ENCODE results near the gene TRIM44.
A peak's percentile ranks its signal among the peaks of the same experiment; 100 is the strongest.
"Not testable (repeated sequence)": the region's sequence is repeated elsewhere in the genome, so short reads cannot be mapped to it uniquely, and the experiment has no call there.

TRIM44 gene

DNA sequence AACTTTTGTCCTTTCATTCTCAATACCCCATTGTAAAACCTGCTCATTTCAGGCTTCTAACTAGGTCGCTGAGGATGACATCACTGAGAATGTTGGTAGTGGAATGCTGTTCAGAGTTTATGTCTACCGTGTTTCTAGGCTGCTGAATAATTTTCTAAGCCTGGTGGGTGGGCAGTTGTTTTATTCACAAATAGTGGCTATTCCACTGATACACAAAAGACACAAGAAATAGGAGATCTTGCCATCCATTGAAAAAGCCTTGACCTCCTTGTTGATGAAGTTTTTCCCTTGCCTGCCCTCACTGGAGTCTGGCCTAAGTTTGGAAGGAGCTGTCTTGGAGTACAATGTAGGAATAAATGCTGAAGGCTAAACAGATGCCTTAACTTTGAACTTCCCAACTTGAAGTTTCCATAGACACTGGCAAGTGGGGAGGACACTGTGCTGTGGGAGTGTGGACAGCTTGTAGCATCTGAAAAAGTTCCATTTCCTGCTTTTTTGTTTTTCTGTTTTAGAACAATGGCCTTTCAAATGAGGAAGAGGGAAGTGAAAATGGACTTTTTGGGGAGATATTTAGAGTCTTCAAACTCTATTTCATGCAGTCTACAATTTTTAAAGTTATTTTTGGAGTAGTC lies 59.2 kb downstream of the TRIM44 start:
- DNase-seq, result no peak

DNA sequence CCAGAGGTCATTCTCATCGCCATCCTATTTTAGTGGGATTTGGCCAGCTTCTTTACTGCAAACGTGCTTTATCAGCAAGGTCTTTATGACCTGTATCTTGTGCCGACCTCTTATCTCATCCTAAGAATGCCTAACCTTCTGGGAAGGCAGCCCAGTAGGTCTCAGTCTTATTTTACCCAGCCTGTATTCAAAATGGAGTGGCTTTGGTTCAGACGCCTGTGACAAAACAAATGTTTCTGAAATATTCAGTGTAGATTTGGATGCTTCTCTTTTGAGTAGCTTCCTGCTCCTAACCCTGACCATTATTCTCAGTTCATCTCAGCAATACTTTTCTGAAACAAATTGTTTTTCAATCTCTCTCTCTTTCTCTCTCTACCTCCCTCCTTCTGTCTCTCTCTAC lies 60.1 kb downstream of the TRIM44 start:
- no peak for DNase-seq

DNA sequence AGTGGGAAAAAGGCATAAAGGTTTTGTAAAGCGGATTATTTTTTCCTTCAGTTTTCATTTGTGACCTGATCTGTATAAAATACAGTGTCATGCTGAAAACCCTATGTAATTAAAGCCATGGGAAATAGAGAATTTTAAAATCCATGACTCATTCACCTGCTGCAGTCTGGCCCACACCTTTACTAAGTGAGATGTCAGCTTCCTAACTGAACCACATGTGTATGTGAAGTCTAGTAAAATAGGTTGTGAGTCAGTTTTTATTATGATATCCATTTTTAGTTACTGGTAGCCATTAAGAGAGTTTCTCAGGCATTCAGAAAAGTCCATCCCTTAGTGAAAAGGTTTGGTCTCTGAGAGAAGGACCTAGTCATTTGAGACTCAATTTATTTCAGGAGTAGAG lies 60.9 kb downstream of the TRIM44 start:
- no peak for DNase-seq

DNA sequence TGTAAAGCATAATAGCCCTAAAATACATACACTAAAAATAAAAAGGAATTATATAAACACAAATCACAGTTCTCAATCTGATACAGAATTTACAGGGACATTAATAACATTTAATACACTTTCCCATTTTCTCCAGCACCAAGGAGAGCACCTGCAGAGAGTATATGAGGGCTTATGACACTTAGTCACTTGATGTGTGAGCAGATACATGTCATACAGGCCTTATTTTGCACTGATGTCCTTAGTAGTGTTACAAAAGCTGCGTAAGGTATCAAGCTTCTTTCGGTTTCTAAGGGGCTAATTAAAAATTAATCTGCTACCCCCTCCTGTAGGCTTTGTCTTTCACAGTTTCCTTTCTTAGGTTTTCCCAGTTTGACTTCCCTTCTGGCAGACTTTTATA lies 61.3 kb downstream of the TRIM44 start:
- no peak for DNase-seq

DNA sequence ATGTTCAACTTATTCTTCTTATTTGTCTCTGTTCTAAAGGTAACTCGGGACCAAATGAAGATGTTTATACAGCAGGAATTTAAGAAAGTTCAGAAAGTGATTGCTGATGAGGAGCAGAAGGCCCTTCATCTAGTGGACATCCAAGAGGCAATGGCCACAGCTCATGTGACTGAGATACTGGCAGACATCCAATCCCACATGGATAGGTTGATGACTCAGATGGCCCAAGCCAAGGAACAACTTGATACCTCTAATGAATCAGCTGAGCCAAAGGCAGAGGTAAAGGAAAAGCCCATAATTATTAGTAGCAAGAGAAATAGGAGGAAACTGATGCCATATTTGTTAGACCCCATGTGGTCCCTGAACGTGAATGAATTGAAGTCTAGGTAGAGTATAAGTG lies 63.3 kb downstream of the TRIM44 start:
- peak; percentile 40 for DNase-seq

DNA sequence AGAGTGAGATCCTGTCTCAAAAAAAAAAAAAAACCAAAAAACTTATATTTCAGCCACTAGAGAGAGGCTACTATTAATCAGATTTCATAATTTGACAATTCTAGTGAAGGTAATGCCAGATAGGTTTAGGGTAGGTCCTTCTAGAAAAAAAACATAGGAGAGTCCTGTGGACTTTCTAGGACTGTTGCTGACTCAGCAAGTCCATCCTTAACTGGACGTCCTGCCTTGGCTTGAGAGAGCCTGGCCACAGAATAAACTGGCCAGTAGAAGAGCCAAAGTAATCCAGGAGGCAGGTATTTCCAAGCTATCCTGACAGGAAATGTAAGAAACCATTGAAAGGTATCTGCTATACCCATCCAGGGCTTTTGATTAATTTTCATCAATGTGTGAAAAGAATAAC lies 64.6 kb downstream of the TRIM44 start:
- DNase-seq, result no peak

DNA sequence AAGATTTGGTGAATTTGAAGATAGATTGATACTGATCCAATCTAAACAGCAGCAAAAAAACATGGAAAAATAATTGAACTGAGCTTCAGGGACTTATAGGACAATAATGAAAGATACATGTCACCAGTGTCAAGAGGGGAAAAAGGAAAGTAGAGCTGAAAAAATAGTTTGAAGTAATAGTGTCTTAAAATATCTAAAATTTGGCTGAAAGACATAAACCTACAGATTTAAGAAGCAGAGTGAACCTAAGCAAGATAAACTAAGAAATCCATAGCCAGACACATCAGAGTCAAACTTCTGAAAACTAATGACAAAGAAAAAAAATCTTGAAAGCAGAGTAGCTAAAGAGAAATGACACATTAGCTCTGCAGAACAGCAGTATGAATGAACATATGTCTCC lies 67.7 kb downstream of the TRIM44 start:
- no peak for DNase-seq

DNA sequence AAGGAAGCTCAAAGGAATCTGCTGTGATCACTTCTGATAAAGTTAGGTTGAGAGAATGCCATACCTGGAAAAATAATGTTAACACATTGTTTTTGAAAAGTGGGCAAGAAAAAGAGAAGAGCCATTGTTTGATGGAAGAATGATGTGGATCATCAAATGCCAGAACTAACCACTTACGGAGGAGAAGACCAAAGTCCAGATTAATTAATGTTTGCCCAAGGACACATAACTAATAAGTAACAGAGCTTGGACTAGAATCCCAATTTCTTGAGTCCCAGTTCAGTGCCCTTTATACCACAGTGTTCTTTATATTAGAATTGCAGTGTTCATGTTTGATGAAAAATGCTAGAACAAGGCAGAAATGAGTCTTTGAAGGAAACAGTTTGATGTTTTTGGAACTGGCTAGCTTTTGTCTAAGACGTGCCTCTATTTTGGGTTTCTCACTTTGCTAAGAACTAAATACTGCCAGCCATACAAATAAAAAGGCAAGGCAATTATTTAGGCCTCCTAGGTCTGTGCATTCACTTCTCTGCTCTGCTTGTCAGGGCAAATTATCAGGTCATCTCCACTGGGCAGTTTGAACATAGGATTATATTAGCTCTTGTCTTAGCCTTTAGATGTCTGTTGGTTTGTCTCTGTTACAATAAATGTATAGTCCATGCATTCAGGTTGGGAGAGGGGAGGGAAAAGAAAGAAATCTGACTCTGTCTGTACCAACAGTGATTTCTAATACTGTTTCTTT lies 72.3 kb downstream of the TRIM44 start:
- DNase-seq, result no peak

DNA sequence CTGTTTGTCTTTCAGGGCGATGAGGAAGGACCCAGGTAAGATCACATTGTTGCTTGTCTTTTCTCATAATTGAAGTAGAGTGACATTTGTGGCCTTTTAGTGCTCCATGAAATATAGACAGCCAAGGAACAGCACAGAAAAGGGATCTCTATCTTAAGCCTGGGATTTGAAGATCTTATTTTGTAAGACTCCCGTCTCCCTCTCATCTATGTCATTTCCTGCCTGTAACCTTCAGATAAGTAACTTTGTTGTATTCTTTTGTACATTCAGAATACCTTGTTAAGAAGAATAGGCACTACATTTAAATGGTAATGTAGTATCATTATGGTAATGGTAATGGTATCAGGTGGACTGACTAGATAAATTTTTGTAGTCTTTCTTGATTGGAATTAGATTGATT lies 72.8 kb downstream of the TRIM44 start:
- DNase-seq, result peak; percentile 4

DNA sequence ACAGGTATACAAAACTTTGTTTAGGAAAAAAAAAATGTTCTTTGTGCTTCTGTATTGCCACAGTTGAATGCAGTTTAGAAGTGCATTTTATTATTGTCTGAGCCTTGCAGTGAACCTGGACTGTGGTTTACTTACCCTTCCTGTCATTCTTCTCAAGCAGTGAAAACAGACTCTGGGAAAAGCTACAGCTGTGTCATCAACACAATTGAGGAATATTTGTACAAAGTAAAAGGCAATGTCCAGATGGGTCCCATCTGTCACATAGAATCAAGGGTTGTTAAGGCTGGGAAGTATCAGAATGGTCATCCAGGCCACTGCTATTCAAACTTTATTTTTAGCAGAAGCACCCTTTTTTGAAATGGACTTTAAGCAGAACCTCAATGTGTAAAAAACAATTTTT lies 73.3 kb downstream of the TRIM44 start:
- DNase-seq, result peak; percentile 82

DNA sequence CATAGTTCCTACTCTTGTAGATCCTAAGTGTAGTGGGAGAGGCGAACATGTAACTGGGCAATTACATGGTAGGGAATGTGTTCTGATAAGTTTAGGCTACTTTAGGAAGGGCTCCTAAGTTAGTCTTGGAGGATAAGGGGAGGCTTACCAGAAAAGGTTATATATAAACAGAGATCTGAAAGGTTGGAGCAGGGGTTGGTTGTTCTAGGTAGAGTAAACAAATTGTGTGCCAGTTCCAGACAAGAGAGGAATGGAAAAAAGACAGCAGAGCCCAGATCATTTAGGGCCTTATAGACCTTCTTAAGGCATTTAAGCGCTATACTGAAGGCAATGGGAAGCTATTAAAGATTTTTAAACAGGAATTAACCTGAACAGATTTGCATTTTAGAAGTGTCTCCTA lies 74.4 kb downstream of the TRIM44 start:
- no peak for DNase-seq

DNA sequence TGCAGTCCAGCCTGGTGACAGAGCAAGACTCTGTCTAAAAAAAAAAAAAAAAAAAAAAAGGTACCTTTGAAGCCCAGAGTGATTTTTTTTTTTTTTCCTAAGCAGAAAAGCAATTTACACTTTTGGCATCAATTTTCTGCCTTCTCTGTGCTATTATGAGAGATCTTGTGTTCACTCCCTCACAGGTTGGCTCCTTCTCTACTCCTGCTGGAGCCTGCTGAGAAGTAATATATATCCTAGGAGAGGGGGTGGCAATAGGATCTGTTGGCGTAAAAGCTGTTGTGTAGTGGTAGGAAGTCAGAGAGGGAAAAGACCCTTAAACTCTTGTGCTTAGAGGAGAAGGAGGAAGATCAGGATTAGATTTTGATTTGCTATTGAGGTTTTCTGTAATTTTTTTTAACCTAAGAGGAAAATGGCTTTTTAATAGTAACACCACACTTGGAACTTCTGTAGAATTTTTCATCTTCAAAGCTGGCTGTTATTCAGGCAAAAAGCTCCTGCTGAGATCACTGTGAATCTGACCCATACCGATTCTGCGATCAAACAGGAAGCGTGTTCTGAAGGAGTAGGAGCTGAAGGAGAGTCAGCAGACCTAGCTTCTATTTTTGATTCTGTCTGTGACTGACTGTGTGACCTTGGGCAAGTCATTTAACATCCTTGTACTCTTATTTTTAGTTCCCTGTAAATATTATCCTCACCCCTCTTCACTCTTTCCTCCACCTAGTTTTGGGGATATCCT lies 77.7 kb downstream of the TRIM44 start:
- DNase-seq, result no peak

DNA sequence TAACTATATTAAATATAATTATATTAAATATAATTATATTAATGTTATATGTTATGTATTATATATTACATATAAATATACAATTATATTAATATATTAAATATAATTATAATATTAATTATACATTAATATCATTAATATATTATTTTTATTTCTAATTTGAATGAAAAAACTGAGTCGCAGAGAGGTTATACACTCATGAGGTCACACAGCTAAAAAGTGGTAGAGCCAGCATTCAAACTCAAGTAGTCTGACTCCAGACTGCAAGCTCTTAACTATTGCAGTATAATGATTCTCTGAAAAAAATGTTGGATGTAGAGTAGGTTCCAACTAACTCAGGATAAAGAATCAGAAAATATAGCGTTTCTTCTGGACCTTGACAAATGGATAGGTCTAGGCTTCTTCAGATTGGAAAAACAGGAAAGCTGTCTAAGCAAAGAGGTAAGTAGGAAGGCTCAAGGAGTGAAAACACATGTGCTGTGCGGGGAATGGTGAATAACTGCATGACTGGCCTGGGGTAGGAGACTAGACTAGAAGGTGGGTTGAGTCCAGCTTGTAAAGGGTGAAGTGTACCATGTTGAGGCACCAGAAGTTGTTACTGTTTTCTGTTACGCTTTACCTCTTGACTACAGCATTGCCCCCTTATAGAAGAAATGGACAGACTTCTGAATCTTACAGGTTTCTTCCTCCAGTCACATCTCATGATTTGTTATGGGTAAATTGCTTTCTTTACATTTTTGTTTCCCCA lies 80.3 kb downstream of the TRIM44 start:
- no peak for DNase-seq

DNA sequence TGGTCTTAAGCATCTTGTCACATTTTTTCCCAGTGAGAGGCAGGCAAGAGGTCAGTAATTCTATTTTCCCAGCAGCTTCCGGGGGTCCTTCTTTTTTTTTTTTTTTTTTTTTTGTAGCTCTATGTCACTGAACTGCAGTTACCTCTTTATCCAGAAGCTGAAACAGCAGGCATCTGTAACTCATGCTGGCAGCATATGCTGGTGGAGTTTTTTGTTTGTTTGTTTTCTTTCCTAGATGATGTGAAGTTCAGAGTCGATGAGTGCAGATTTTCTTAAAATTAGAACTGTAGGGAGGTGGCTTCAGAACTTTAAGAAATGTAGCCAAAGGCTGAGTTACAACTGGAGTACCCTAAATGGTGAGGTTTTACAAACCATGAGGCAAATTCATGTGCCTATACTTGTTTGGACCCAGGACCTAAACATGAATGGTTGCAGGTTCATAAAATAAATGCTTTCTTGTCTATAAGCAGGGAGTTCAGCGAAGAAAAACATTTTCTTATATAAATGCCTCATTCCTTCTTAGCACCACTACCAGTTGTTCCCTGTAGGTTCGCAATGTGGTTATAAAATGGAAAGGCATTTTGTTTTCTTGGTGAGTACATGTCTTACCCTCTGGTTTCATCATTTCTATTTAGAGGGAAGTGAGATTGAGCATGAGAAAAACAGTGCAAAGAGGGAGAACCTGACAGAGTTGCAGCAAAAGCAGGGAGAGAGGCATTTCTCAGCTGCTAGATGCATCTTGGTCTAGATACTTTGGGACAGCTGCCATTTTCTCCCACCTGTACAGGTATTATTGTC lies 84.0 kb downstream of the TRIM44 start:
- DNase-seq, result no peak

DNA sequence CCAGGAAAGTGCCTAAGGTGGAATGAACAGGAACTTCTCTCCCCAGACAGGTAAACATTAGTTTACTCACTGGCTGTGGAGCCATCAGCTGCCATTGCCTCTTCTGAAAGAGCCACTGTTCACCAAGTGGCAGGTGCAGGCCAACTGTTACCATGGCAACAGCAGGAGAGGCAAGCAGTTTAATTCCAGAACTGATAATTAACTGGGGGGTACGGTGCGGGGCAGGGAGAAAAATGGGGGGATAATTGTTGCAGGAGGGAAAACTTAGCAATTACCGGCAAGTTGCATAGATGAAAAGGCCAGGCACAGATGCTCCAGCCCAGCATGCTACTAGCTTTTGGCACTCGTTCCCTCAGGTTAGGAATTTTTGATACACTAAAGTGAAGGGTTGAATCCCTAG lies 85.1 kb downstream of the TRIM44 start:
- DNase-seq, result peak; percentile 76

DNA sequence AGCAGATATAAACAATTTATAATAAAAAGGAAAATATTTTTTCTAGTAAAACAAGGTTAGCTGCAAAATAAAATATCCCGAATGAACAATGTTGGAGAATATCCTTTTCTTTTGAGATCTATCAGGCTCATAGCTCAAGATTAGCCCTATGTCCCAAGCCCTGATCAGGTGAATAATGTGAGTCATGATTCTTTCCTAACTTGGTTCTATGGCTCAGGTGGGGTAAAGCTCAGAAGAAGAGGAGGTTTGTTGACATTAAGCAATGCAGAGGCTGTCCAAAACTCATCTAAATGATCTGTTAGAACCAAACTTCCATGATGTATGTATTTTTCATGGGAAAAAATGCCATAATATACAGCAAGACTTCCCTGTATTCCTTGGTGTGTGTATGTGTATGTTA lies 86.1 kb downstream of the TRIM44 start:
- DNase-seq, result no peak

DNA sequence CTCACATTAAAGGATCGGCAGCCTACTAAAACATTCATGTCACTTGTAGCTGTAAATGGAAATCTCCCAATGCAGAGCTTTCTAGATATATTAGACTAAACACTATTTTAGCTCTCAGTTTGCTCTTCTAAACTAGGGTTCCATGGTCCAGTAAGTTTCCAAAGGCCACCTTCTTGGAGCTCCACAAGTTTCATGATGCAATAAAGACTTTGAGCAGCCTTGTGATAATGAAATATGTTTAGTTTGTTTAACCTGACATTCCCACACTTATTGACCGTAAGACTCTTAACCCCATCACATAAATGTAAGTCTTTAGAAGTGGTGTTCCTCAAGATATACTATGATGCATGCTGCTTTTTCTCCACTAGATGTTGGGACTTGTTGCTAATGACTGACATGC lies 87.7 kb downstream of the TRIM44 start:
- DNase-seq, result no peak

DNA sequence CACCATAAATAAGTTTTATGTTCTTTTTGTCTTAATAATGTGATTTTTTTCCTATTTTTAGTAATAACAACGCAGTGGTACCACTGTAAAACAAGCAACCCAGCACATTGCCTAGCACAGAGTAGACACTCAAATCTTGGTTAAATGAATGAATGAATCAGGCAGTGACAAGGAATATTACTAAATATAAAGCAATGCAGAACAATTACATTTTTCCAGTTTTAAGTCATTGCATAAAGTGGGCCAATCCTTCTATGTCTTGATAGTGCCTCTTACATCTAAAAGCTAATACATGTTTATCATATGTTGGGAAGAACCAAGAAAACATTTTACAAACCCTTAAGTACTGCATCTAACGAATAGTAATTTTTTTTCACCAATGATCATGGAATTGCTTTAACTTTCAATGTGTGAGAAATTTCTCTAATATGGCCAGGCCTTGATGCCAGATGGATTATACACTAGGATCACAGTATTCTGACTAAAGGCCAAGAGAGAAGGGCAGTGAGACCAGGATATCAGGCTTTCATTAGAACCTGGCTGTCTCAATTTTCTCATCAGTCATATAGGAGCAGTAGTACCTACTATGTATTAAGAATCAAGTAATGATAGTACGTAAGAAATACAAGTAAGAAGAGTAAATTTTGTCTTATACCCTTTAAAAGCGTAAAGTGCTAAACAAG lies 88.5 kb downstream of the TRIM44 start:
- no peak for DNase-seq

DNA sequence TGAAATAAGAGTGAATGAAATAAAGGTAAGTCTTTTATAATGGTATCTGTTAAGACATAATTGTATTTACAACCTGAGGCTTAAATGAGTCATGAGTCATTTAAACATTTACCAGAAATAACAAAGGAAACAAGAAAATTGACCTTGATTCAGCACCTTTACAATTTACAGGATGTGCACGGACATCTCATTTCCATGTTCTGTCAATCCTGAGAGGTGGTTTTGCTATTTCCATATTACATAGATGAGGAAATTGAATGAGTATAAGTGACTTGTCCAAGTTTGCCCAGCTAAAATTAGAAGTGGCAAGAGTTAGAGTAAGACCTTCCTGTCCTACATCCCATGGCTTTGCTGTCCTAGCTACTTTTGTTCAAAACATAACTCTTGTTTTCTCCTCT lies 89.1 kb downstream of the TRIM44 start:
- peak; percentile 27 for DNase-seq

DNA sequence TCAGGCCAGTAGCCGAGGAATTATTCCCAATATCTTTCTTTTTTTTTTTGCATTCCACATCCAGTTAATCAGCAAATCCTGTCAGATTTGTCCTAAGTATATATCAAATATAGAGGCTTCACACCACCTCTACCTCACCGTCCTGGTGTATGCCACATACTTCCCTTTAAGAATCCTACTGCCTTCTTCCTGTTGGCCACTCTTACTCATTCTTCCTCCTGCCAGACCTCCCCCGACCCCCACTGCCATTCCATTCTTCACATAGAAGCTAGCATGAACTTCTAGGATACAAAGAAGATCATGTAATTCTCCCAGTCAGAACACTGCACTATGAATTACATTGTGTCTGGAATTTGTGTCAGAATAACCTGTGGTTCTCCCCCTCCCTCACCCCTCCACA lies 89.5 kb downstream of the TRIM44 start:
- DNase-seq, result no peak

DNA sequence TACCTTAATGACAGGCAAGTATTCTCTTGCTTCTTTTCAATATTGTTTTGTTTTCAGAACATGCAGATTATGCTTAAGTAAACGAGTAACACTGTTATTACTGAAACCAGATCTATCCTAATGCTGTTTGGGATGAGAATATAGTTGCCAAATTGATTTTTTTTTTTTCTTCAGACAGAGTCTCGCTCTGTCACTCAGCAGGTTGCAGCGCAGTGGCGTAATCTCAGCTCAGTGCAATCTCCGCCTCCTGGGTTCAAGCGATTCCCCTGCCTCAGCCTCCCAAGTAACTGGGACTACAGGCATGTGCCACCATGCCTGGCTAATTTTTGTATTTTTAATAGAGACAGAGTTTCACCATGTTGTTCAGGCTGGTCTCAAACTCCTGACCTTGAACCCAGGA lies 91.0 kb downstream of the TRIM44 start:
- DNase-seq, result not testable (repeated sequence)

DNA sequence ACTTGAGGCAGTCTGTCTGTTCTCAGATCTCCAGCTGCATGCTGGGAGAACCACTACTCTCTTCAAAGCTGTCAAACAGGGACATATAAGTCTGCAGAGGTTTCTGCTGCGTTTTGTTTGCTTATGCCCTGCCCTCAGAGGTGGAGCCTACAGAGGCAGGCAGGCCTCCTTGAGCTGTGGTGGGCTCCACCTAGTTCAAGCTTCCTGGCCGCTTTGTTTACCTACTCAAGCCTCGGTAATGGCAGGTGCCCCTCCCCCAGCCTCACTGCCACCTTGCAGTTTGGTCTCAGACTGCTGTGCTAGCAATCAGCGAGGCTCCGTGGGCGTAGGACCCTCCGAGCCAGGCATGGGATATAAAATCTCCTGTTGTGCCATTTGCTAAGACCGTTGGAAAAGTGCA lies 97.4 kb downstream of the TRIM44 start:
- DNase-seq, result not testable (repeated sequence)
